MM.1S (cell line): ENCODE data around the gene TRIM68.

ENCODE experiments used
- EZH2 ChIP-seq: fragments of 300-600 bp; sonication (generic); optimal IDR thresholded peaks from 2 replicates; pipeline ENCODE3; 2017; ENCODE audit warnings: low read depth, mild to moderate bottlenecking, antibody characterized with exemption, low read length, mixed read lengths
- EZH2phosphoT487 ChIP-seq: fragments of 300-600 bp; sonication (generic); IDR thresholded peaks from 2 replicates; pipeline ENCODE4 v1.6.1; 2018; ENCODE audit warnings: antibody characterized with exemption, low read length
- TF ChIP-seq, protein P1 (sequence below): fragments of 300-600 bp; sonication (generic); IDR thresholded peaks from 2 replicates; pipeline ENCODE4 v1.5.1; 2016; ENCODE audit warnings: antibody characterized with exemption, low read length, mixed read lengths

DNA sequence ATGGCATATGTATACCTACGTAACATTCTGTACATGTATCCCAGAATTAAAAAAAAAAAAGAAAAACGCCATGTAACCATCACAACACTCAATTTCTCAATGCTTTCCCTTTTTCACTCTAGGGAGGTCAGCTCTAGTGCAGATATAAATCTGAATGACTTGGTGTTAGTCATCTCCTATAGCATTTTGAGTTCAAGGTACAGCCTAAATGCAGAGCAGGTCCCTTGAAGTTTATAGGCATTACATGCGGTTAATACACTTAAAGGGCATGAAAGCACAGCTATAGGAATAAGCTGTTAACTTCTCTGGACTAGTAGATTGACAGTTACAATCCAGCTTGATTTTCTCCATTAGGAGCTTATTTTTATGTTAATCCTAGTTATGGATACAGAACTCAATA lies 42.7 kb downstream of the TRIM68 start:
- TF ChIP-seq EZH2 (no peak), EZH2phosphoT487 (no peak)
- TF ChIP-seq, protein P1, sequence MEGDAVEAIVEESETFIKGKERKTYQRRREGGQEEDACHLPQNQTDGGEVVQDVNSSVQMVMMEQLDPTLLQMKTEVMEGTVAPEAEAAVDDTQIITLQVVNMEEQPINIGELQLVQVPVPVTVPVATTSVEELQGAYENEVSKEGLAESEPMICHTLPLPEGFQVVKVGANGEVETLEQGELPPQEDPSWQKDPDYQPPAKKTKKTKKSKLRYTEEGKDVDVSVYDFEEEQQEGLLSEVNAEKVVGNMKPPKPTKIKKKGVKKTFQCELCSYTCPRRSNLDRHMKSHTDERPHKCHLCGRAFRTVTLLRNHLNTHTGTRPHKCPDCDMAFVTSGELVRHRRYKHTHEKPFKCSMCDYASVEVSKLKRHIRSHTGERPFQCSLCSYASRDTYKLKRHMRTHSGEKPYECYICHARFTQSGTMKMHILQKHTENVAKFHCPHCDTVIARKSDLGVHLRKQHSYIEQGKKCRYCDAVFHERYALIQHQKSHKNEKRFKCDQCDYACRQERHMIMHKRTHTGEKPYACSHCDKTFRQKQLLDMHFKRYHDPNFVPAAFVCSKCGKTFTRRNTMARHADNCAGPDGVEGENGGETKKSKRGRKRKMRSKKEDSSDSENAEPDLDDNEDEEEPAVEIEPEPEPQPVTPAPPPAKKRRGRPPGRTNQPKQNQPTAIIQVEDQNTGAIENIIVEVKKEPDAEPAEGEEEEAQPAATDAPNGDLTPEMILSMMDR: no peak
